NB4 (cell line): ENCODE measurements around the gene B4GALT2.

ENCODE experiments used
- DNase-seq: peaks from one replicate; pipeline ENCODE4 v3.0.0; 2010; ENCODE audit warnings: low read depth
- H3K4me3 ChIP-seq: one replicate; pipeline ENCODE4 v1.5.1; 2011; ENCODE audit warnings: mild to moderate bottlenecking, low read depth, low read length, moderate library complexity
- MYC ChIP-seq: IDR thresholded peaks from 2 replicates; pipeline ENCODE4 v1.6.1; 2011; ENCODE audit warnings: low read depth, low read length
- POLR2A ChIP-seq: IDR thresholded peaks from 2 replicates; pipeline ENCODE4 v1.6.1; 2011; ENCODE audit warnings: mild to moderate bottlenecking; ENCODE audit not compliant: insufficient read length; ENCODE audit errors: extremely low read depth
- TF ChIP-seq, protein P1 (sequence below): IDR thresholded peaks from one replicate; pipeline ENCODE4 v1.5.1; 2012; ENCODE audit warnings: low read depth, low read length
- TF ChIP-seq, protein P2 (sequence below): IDR thresholded peaks from 2 replicates; pipeline ENCODE4 v1.6.1; 2011; ENCODE audit warnings: low read depth, low read length

The B4GALT2 gene

DNA sequence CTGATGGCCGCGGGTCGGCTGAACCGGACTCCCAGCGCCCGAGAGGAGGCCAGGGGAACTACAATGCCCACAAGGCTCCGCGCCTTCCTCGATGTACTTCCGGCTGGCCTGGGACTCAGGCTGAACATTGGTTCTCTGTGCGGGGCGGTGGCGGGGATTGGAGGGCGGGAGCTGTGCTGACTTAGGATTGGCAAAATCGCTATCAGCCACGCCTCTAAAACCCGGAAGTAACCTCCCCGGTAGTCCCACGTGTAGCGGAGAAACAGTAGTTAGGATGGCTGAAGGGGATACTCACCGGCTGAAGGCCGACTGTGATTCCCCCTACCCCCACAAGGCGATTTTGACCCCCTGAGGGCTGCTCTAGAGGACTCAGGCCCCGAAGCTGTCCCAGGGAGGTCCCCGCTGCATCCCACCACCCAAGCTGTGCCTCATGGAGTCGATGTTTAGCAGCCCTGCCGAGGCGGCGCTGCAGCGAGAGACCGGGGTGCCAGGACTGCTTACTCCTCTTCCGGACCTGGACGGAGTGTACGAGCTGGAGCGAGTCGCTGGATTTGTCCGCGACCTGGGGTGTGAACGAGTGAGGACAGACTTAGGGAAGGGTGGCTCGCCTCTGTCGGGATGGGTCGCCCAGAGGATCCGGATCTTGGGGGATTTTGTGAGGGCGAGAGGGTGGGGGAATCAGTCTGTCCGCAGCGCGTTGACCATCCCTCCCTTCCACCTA is 9.1 kb upstream of the B4GALT2 start, which contains the start of gene DPH2:
Gene DPH2 (plus strand): TSS at position 265 of the 721 bp plus-strand sequence. CDS start 166 bp downstream, at position 431.
- peak; percentile 97 for DNase-seq
- H3K4me3 ChIP-seq: peak within 1 kb of the TSS; percentile 89
- TF ChIP-seq, protein P1, sequence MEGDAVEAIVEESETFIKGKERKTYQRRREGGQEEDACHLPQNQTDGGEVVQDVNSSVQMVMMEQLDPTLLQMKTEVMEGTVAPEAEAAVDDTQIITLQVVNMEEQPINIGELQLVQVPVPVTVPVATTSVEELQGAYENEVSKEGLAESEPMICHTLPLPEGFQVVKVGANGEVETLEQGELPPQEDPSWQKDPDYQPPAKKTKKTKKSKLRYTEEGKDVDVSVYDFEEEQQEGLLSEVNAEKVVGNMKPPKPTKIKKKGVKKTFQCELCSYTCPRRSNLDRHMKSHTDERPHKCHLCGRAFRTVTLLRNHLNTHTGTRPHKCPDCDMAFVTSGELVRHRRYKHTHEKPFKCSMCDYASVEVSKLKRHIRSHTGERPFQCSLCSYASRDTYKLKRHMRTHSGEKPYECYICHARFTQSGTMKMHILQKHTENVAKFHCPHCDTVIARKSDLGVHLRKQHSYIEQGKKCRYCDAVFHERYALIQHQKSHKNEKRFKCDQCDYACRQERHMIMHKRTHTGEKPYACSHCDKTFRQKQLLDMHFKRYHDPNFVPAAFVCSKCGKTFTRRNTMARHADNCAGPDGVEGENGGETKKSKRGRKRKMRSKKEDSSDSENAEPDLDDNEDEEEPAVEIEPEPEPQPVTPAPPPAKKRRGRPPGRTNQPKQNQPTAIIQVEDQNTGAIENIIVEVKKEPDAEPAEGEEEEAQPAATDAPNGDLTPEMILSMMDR: no peak
- peak; percentile 97 for TF ChIP-seq MYC
- TF ChIP-seq, protein P2, sequence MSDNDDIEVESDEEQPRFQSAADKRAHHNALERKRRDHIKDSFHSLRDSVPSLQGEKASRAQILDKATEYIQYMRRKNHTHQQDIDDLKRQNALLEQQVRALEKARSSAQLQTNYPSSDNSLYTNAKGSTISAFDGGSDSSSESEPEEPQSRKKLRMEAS: peak; percentile 97
- peak; percentile 31 for TF ChIP-seq POLR2A

DNA sequence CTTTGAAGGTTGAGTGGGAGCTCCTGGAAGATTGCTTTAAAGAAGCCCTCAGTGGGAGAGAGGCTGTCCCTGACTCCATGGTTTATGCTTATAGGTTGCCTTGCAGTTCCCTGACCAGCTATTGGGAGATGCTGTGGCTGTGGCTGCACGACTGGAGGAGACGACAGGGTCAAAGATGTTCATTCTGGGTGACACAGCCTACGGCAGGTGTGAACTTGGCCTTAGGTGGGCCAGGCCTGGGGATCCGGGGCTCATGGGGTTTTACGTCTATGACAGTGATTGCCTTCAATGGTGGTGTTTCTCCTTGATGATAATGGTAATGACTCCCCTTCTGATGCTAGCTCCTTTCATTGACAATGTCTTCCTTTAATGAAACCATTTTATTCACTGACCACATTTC is 8.5 kb upstream of the B4GALT2 start:
- TF ChIP-seq POLR2A (no peak), MYC (no peak)
- TF ChIP-seq, protein P2: no peak
- TF ChIP-seq, protein P1: no peak
- DNase-seq: no peak
- peak overlapping the region; percentile 89 for H3K4me3 ChIP-seq

GRCh38 chr1:43970911-43971310 is 8.1 kb upstream of the B4GALT2 start:
- TF ChIP-seq, protein P2: no peak
- TF ChIP-seq, protein P1: no peak
- TF ChIP-seq POLR2A: no peak
- TF ChIP-seq MYC: no peak
- DNase-seq: no peak
- H3K4me3 ChIP-seq: peak overlapping the region; percentile 89

DNA sequence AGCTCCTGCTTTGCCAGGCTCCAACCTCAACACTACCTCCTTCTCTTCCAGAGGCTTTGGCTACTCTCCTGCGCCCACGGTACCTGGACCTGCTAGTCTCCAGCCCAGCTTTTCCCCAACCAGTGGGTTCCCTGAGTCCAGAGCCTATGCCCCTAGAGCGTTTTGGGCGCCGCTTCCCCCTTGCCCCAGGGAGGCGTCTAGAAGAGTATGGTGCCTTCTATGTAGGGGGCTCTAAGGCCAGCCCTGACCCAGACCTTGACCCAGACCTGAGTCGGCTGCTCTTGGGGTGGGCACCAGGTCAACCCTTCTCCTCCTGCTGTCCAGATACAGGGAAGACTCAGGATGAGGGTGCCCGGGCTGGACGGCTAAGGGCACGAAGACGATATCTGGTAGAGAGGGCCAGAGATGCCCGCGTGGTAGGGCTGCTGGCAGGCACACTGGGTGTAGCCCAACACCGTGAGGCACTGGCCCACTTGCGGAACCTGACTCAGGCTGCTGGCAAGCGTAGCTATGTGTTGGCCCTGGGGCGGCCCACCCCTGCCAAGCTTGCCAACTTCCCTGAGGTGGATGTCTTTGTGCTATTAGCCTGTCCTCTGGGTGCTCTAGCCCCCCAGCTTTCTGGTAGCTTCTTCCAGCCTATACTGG is 7.6 kb upstream of the B4GALT2 start:
- DNase-seq: no peak
- TF ChIP-seq, protein P1: no peak
- TF ChIP-seq POLR2A (no peak), MYC (no peak)
- TF ChIP-seq, protein P2: no peak
- no peak overlapping the region for H3K4me3 ChIP-seq

DNA sequence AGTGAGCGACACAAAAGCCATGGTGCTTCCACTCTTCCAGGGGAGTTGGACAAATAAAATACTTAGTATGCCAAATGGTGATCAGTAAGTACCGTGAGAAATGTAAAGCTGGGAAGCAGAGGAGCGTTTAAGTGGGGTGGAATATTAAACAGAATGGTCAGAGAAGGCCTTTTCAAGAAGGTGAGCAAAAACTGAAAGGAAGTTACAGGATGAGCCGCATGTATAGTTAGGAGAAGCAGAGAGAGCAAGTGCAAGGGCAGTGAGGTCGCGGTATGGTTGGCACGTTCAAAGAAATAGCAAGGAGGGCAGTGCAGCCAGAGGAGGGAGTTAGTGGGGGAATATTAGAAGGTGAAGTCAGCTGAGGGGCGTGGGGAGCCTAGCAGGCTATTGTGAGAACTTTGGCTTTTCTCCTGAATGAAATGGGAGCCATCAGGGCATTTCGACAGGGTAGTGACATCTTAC is 5.0 kb upstream of the B4GALT2 start:
- TF ChIP-seq MYC (0 out of 2 replicates have a peak, but pooled peaks have one; percentile 34), POLR2A (no peak)
- TF ChIP-seq, protein P1: no peak
- no peak for DNase-seq
- H3K4me3 ChIP-seq: peak overlapping the region; percentile 91
